ENCODE results near the gene PHACTR1.

PHACTR1 gene

DNA sequence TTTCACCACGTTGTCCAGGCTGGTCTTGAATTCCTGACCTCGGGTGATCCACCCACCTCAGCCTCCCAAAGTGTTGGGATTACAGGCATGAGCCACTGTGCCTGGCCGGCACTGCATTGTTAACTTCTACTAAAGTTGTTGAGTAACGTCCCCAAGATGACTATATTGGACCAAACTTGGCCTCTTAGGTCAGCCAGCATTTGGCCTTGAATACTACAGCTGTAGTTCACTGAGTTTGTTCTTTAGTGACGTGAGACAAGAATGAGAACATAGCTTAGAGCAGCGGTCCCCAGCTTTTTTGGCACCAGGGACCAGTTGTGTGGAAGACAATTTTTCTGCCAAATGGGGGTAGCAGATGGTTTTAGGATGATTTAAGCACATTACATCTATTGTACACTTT, 374.6 kb downstream of the PHACTR1 start:
- no peaks in the 10 kb centered on the region for H3K36me3 ChIP-seq (ENCODE audit: control insufficient read depth in 5 of 5, insufficient read depth in 5 of 5, low read length in 5 of 5)
- H3K9me3 ChIP-seq (ENCODE audit: control insufficient read depth in 5 of 5, low read length in 5 of 5): peaks cover 0 to 6% (median 2%) of the 10 kb centered on the region in 5 donors
- no peak overlapping the region for H3K27ac ChIP-seq (ENCODE audit: low read depth, low read length)
- no peak overlapping the region for H3K9ac ChIP-seq (ENCODE audit: low read length in 5 of 5)
- no peak overlapping the region for H3K4me3 ChIP-seq (ENCODE audit: low read depth in 1 of 5, low read length in 5 of 5)
- H3K27me3 ChIP-seq (ENCODE audit: control insufficient read depth in 5 of 5, insufficient read depth in 4 of 5, low read length in 5 of 5): no peaks in the 10 kb centered on the region
- H3K4me1 ChIP-seq (ENCODE audit: control insufficient read depth in 5 of 5, insufficient read depth in 5 of 5, low read length in 5 of 5): no peaks in the 10 kb centered on the region

DNA sequence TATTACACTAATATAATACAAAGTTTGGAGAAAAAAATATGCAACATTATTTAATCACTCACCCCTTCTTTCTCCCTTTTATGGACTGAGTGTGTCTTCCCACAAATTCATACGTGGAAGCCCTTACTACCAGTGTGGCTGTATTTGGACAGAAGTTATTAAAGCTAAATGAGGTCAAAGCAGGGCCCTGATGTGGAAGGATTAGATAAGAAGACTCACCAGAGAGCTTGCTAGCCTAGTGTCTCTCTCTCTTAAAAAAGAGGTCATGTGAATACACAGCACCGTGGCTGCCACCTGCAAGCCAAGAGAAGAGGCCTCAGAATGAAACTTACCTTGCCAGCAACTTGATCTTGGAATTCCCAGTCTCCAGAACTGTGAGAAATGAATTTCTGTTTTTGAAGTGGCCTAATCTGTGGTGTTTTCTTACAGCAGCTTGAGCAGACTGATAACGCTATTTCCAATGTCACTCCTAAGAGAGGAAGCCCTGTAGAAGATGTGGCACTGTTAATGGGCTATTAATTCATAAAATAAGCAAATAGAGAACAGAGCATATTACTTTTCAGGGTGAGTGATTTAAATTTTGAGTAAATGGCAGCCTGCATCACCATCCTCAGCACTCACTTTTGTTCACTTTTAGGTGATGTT, 378.3 kb downstream of the PHACTR1 start:
- Histone ChIP-seq H3K27me3 (ENCODE audit: control insufficient read depth in 5 of 5, insufficient read depth in 4 of 5, low read length in 5 of 5) (no peaks in the 10 kb centered on the region), H3K9ac (ENCODE audit: low read length in 5 of 5) (no peak overlapping the region), H3K36me3 (ENCODE audit: control insufficient read depth in 5 of 5, insufficient read depth in 5 of 5, low read length in 5 of 5) (no peaks in the 10 kb centered on the region), H3K9me3 (ENCODE audit: control insufficient read depth in 5 of 5, low read length in 5 of 5) (no peaks in the 10 kb centered on the region), H3K4me1 (ENCODE audit: control insufficient read depth in 5 of 5, insufficient read depth in 5 of 5, low read length in 5 of 5) (no peaks in the 10 kb centered on the region), H3K4me3 (ENCODE audit: low read depth in 1 of 5, low read length in 5 of 5) (no peak overlapping the region), H3K27ac (ENCODE audit: low read depth, low read length) (no peak overlapping the region)

DNA sequence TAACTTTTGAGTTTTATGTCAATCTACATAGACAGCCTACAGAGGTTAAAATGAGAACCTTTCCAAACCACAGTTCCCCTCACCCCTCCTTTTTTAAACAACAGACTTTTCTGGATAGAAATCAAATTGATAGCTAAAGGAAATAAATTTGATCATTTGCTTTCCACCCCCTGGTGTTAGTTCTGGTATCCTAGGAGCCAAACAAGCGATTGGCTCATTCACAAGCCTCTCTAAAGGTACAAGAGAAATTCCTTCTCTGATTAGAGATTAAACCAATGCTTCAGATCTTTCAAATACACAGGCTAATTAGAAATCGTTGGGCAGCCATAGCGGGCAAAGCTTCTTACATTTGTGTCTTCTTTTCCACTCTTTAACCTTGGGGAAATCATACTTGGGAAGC, 379.5 kb downstream of the PHACTR1 start:
- H3K9me3 ChIP-seq (ENCODE audit: control insufficient read depth in 5 of 5, low read length in 5 of 5): no peaks in the 10 kb centered on the region
- no peak overlapping the region for H3K4me3 ChIP-seq (ENCODE audit: low read depth in 1 of 5, low read length in 5 of 5)
- no peak overlapping the region for H3K9ac ChIP-seq (ENCODE audit: low read length in 5 of 5)
- no peak overlapping the region for H3K27ac ChIP-seq (ENCODE audit: low read depth, low read length)
- no peaks in the 10 kb centered on the region for H3K36me3 ChIP-seq (ENCODE audit: control insufficient read depth in 5 of 5, insufficient read depth in 5 of 5, low read length in 5 of 5)
- H3K4me1 ChIP-seq (ENCODE audit: control insufficient read depth in 5 of 5, insufficient read depth in 5 of 5, low read length in 5 of 5): no peaks in the 10 kb centered on the region
- H3K27me3 ChIP-seq (ENCODE audit: control insufficient read depth in 5 of 5, insufficient read depth in 4 of 5, low read length in 5 of 5): no peaks in the 10 kb centered on the region

DNA sequence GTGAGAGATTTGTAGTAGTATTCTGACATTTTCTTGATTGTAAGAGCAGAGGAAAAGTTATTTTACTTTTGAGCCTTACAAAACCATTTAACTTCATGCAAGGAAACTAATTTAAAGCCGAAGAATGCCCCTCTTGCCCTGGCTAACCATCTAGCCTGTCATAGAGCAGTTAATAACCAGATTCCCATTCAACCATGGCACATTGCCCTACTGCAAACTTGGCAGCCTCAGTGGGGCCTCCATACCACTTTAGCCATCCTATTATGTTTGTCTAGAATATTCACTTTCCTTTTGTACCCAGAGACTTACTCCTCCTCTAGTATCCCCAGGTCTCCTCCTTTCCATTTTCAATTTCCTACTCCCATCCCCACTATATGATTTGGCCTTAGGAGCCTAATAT, 380.9 kb downstream of the PHACTR1 start:
- H3K4me1 ChIP-seq (ENCODE audit: control insufficient read depth in 5 of 5, insufficient read depth in 5 of 5, low read length in 5 of 5): peaks cover 0 to 3% (median 0%) of the 10 kb centered on the region in 5 donors
- H3K27me3 ChIP-seq (ENCODE audit: control insufficient read depth in 5 of 5, insufficient read depth in 4 of 5, low read length in 5 of 5): no peaks in the 10 kb centered on the region
- no peak overlapping the region for H3K9ac ChIP-seq (ENCODE audit: low read length in 5 of 5)
- H3K4me3 ChIP-seq (ENCODE audit: low read depth in 1 of 5, low read length in 5 of 5): no peak overlapping the region
- H3K36me3 ChIP-seq (ENCODE audit: control insufficient read depth in 5 of 5, insufficient read depth in 5 of 5, low read length in 5 of 5): no peaks in the 10 kb centered on the region
- no peak overlapping the region for H3K27ac ChIP-seq (ENCODE audit: low read depth, low read length)
- H3K9me3 ChIP-seq (ENCODE audit: control insufficient read depth in 5 of 5, low read length in 5 of 5): no peaks in the 10 kb centered on the region

DNA sequence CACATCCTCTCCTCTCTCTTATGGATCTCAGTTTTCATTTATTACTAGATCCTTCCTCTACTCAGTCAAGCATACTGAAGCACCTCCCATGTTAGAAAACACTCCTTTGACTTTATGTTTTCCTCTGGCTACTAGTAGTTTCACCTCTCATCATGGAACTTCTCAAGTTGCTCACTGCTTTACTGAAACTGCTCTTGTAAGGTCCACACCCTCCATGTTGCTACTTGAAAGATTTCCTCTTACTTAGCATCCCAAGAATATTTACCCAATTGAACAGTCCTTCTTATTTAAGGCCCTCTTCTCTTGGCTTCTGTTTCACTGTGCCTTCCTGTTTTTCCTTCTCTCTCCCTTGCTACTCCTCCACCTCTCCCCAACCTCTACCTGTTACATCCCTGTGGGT, 381.4 kb downstream of the PHACTR1 start:
- H3K27me3 ChIP-seq (ENCODE audit: control insufficient read depth in 5 of 5, insufficient read depth in 4 of 5, low read length in 5 of 5): no peaks in the 10 kb centered on the region
- H3K4me3 ChIP-seq (ENCODE audit: low read depth in 1 of 5, low read length in 5 of 5): no peak overlapping the region
- no peaks in the 10 kb centered on the region for H3K36me3 ChIP-seq (ENCODE audit: control insufficient read depth in 5 of 5, insufficient read depth in 5 of 5, low read length in 5 of 5)
- H3K4me1 ChIP-seq (ENCODE audit: control insufficient read depth in 5 of 5, insufficient read depth in 5 of 5, low read length in 5 of 5): peaks cover 0 to 3% (median 0%) of the 10 kb centered on the region in 5 donors
- H3K9ac ChIP-seq (ENCODE audit: low read length in 5 of 5): no peak overlapping the region
- no peaks in the 10 kb centered on the region for H3K9me3 ChIP-seq (ENCODE audit: control insufficient read depth in 5 of 5, low read length in 5 of 5)
- H3K27ac ChIP-seq (ENCODE audit: low read depth, low read length): no peak overlapping the region

DNA sequence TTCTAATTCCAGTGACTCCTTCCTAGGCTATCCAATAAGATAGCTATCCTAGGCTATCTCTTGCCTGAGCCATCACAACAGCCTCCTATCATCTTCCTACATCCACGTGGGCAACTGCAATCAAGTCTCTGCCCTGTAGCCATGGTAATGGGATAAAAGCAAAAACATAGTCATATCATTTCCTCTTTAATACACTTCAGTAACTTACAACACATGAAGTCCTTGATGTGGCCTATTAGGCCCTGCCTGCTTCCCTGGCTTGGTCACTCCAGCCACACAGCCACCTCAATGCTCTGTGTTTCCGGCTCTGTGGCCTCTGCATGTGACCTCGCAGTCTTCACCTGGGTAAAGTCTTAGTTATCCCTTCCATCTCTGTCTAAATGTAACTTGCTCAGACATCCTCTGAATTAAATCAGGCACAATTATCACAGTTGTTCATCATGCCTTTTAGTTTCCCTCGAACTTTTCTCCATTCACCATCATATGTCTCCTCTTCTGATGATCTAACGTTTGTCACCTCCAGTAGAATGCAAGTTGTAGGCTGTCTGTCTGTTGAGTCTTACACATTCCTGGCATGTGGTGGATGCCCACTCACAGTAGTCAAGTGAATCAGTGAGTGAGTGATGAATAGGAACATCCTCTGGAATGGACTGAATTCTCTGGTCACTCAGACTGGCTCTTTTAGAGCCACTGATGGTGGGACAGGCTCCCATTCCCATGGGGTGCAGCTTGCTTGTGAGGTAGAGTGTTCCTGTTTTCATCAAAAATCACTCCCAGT, 382.4 kb downstream of the PHACTR1 start:
- no peaks in the 10 kb centered on the region for H3K9me3 ChIP-seq (ENCODE audit: control insufficient read depth in 5 of 5, low read length in 5 of 5)
- no peak overlapping the region for H3K4me3 ChIP-seq (ENCODE audit: low read depth in 1 of 5, low read length in 5 of 5)
- no peak overlapping the region for H3K9ac ChIP-seq (ENCODE audit: low read length in 5 of 5)
- H3K27me3 ChIP-seq (ENCODE audit: control insufficient read depth in 5 of 5, insufficient read depth in 4 of 5, low read length in 5 of 5): no peaks in the 10 kb centered on the region
- peaks cover 0 to 3% (median 0%) of the 10 kb centered on the region in 5 donors for H3K4me1 ChIP-seq (ENCODE audit: control insufficient read depth in 5 of 5, insufficient read depth in 5 of 5, low read length in 5 of 5)
- H3K36me3 ChIP-seq (ENCODE audit: control insufficient read depth in 5 of 5, insufficient read depth in 5 of 5, low read length in 5 of 5): no peaks in the 10 kb centered on the region
- no peak overlapping the region for H3K27ac ChIP-seq (ENCODE audit: low read depth, low read length)

DNA sequence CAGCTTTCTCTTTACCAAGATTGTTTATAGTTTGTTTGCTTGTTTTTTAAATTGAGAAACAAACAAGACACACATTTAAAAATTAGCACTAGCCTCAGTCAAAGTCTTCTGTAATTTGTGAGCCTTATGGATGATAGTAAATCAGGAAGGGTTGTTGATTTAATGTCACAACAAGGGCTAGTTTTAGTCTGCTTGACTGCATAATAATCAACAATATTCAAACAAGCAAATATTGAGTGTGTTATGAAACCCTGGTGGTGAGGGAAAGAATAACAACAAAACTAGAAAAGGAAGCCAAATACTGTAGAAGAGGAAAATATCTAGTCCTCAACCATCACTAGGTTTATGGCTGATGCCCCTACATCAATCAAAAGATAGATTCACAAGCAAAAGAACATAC, 383.2 kb downstream of the PHACTR1 start:
- H3K27me3 ChIP-seq (ENCODE audit: control insufficient read depth in 5 of 5, insufficient read depth in 4 of 5, low read length in 5 of 5): no peaks in the 10 kb centered on the region
- no peak overlapping the region for H3K27ac ChIP-seq (ENCODE audit: low read depth, low read length)
- H3K36me3 ChIP-seq (ENCODE audit: control insufficient read depth in 5 of 5, insufficient read depth in 5 of 5, low read length in 5 of 5): no peaks in the 10 kb centered on the region
- no peaks in the 10 kb centered on the region for H3K9me3 ChIP-seq (ENCODE audit: control insufficient read depth in 5 of 5, low read length in 5 of 5)
- H3K4me3 ChIP-seq (ENCODE audit: low read depth in 1 of 5, low read length in 5 of 5): no peak overlapping the region
- no peak overlapping the region for H3K9ac ChIP-seq (ENCODE audit: low read length in 5 of 5)
- peaks cover 0 to 3% (median 0%) of the 10 kb centered on the region in 5 donors for H3K4me1 ChIP-seq (ENCODE audit: control insufficient read depth in 5 of 5, insufficient read depth in 5 of 5, low read length in 5 of 5)

DNA sequence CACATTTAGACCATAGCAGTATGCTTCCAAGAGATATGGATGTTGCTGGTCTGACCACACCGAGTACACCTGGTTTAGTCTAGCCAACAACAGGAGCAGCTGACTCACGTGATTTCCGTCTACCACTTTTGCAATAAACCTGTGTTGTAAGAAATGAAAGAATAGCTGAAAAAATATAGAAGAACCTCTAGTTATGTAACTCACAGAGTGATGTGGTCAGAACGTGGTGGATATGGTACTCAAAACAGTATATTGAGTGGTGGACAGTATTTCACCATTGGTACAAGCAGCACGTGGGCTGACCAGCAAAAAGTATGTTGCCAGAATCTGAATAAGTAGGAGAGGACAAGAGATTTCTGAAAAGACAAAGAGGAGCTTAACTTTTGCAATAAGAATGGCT, 384.8 kb downstream of the PHACTR1 start:
- no peaks in the 10 kb centered on the region for H3K27me3 ChIP-seq (ENCODE audit: control insufficient read depth in 5 of 5, insufficient read depth in 4 of 5, low read length in 5 of 5)
- no peak overlapping the region for H3K9ac ChIP-seq (ENCODE audit: low read length in 5 of 5)
- no peaks in the 10 kb centered on the region for H3K36me3 ChIP-seq (ENCODE audit: control insufficient read depth in 5 of 5, insufficient read depth in 5 of 5, low read length in 5 of 5)
- peaks cover 0 to 3% (median 0%) of the 10 kb centered on the region in 5 donors for H3K4me1 ChIP-seq (ENCODE audit: control insufficient read depth in 5 of 5, insufficient read depth in 5 of 5, low read length in 5 of 5)
- no peak overlapping the region for H3K4me3 ChIP-seq (ENCODE audit: low read depth in 1 of 5, low read length in 5 of 5)
- no peaks in the 10 kb centered on the region for H3K9me3 ChIP-seq (ENCODE audit: control insufficient read depth in 5 of 5, low read length in 5 of 5)
- no peak overlapping the region for H3K27ac ChIP-seq (ENCODE audit: low read depth, low read length)

DNA sequence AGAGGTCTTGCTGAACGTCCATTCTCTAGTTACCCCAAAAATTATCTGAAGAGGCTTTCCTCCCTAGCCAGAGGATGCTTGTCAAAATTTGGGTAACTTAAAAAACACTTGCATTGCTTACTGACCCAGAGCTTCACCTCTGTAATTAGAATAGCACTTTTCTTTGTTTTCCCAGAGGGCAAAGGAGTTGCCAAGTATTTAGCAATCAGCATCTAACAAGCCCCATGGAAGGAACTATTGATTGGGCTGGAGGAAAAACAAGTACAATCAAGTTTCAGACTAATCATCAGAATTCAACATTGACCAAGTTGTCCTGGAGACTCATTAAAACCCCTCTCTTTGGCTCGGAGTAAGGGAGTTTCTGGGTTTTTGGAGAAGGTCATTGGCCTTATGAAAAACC, 385.4 kb downstream of the PHACTR1 start:
- H3K9me3 ChIP-seq (ENCODE audit: control insufficient read depth in 5 of 5, low read length in 5 of 5): no peaks in the 10 kb centered on the region
- no peaks in the 10 kb centered on the region for H3K36me3 ChIP-seq (ENCODE audit: control insufficient read depth in 5 of 5, insufficient read depth in 5 of 5, low read length in 5 of 5)
- no peak overlapping the region for H3K9ac ChIP-seq (ENCODE audit: low read length in 5 of 5)
- peaks cover 0 to 3% (median 0%) of the 10 kb centered on the region in 5 donors for H3K4me1 ChIP-seq (ENCODE audit: control insufficient read depth in 5 of 5, insufficient read depth in 5 of 5, low read length in 5 of 5)
- no peaks in the 10 kb centered on the region for H3K27me3 ChIP-seq (ENCODE audit: control insufficient read depth in 5 of 5, insufficient read depth in 4 of 5, low read length in 5 of 5)
- no peak overlapping the region for H3K4me3 ChIP-seq (ENCODE audit: low read depth in 1 of 5, low read length in 5 of 5)
- no peak overlapping the region for H3K27ac ChIP-seq (ENCODE audit: low read depth, low read length)

DNA sequence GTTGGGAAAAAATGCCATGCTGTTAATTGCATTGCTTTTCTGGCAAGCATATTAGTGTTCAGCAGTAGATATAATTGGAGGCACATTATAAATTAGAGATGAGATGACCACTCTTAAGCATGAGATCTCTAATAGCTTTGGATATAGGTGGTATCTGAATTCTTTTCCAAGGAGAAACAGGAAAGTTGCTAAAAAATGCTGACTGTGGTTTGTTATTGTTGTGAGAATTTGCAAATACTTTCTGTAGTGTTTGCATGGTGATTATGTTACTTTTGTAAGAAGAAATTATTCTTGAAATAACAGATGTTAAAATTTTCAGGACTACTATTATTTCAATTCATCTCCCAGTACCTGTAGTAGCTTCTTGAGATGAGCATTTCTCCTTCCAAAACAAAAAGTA, 386.6 kb downstream of the PHACTR1 start:
- no peak overlapping the region for H3K27ac ChIP-seq (ENCODE audit: low read depth, low read length)
- H3K9me3 ChIP-seq (ENCODE audit: control insufficient read depth in 5 of 5, low read length in 5 of 5): no peaks in the 10 kb centered on the region
- H3K36me3 ChIP-seq (ENCODE audit: control insufficient read depth in 5 of 5, insufficient read depth in 5 of 5, low read length in 5 of 5): no peaks in the 10 kb centered on the region
- no peaks in the 10 kb centered on the region for H3K27me3 ChIP-seq (ENCODE audit: control insufficient read depth in 5 of 5, insufficient read depth in 4 of 5, low read length in 5 of 5)
- no peak overlapping the region for H3K9ac ChIP-seq (ENCODE audit: low read length in 5 of 5)
- peaks cover 0 to 3% (median 0%) of the 10 kb centered on the region in 5 donors for H3K4me1 ChIP-seq (ENCODE audit: control insufficient read depth in 5 of 5, insufficient read depth in 5 of 5, low read length in 5 of 5)
- H3K4me3 ChIP-seq (ENCODE audit: low read depth in 1 of 5, low read length in 5 of 5): no peak overlapping the region
